Measurements from ENCODE around the gene ZNF488.

The ZNF488 gene

DNA sequence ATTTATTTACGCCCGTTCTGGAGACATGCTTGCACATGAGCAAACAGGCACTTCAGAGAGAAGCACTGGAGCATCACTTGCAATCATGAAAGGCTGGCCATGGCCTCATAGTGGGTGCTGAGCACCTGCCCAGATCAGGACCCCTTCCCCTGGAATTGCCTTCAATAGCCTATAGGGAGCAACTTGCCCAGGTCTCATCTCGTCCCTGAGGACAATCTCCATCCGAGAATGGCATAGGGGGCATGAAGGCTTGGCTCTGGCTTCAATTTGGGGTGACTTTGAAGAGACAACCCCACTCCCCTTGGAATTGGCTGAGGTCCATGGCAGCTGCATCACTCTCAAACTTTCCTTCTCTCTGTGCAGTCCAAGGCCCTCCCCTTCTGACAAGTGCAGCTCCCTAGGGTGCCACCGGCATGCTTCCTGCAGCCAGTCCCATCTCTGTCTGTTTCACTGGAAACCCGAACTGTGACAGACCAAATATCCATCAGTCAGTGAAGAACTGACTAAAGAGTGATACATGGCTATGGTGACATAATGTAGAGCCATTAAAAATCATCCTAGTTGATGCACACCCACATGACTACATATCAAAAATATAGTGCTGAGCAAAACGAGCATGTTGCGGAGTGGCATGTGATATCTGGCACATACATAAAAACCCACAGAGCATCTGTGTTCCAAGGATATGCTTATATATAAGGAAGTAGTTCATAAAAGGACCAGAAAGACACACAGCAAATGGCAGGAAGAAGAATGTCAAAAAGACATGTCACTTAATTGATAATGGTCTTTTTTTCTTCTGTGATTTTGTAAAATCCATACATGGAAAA lies 49.4 kb downstream of the ZNF488 start:
- H3K27ac Mint-ChIP-seq, result no peak overlapping the region
- DNase-seq, result no peak
- H3K9me3 Mint-ChIP-seq, result no peaks in the 10 kb centered on the region
- H3K4me3 Mint-ChIP-seq, result no peak overlapping the region
- no peaks in the 10 kb centered on the region for H3K4me1 Mint-ChIP-seq
- H3K27me3 Mint-ChIP-seq, result peaks cover 15% of the 10 kb centered on the region
- CTCF ChIA-PET, result interaction anchor here (0.8 kb wide), 1 partner anchor 245 kb away, joined by 3 read pairs; no protein-coding TSS in a partner anchor
- no peaks in the 10 kb centered on the region for H3K36me3 Mint-ChIP-seq

DNA sequence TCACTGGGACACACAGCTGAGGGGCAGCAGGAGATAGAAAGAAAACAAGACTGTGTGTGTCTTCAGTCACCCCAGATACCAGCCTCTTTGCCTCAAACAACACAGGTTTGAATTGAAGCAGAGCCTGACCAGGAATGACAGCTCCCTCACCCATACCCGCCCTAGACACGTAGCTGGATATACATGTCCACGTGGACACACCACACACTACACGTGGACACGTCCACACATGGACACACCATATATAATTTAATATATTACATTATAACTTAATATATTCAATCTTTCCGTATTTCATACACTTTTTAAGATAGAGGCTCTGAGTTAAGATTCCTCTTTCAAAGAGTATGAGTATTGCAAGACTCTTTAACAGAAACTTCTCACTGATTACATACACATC lies 50.6 kb downstream of the ZNF488 start:
- Mint-ChIP-seq H3K4me1 (no peaks in the 10 kb centered on the region), H3K27me3 (peaks cover 8% of the 10 kb centered on the region), H3K9me3 (peaks cover 5% of the 10 kb centered on the region), H3K27ac (no peak overlapping the region), H3K4me3 (no peak overlapping the region), H3K36me3 (no peaks in the 10 kb centered on the region)
- DNase-seq, result no peak
- CTCF ChIA-PET, result interaction anchor here (1.5 kb wide), 1 partner anchor 309 kb away, joined by 3 read pairs; no protein-coding TSS in a partner anchor

DNA sequence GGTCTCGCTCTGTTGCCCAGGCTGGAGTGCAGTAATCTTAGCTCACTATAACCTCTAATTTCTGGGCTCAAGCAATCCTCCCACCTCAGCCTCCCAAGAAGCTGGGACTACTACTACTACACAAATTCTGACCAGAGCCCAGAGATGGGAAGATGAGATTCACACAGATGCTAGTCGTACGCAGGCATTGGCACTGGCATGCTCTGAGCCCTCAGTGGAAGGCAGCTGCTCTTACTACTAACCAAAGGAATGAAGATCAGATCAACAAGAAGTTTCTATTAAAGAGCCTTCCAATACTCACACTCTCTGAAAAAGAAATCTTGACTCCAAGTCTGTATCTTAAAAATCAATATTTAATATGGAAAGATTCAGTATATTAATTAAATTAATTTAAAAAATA lies 51.1 kb downstream of the ZNF488 start:
- CTCF ChIA-PET, result interaction anchor here (1.5 kb wide), 1 partner anchor 308 kb away, joined by 3 read pairs; no protein-coding TSS in a partner anchor
- Mint-ChIP-seq H3K27me3 (peaks cover 8% of the 10 kb centered on the region), H3K4me1 (no peaks in the 10 kb centered on the region), H3K27ac (no peak overlapping the region), H3K36me3 (no peaks in the 10 kb centered on the region), H3K4me3 (no peak overlapping the region), H3K9me3 (peaks cover 10% of the 10 kb centered on the region)
- DNase-seq, result no peak

DNA sequence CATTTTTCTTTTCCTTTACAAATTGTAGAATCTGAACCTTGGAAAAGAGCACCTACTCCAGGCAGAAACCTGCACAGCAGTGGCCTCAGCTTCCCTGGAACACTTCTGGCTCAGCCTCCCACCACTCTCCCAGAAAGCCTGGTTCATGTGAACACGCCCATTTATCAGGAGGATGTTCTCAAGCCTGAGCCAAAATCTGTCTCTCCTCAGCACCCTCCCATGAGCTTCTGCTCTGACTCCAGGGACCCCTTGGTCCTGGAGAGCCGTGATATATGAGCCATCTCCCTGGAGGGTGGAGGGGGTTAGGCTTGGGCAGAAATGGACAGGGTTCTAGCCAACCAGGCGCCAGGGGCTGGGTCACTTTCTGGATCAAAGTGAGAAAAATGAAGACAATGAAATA lies 51.7 kb downstream of the ZNF488 start:
- no peak overlapping the region for H3K4me3 Mint-ChIP-seq
- peaks cover 15% of the 10 kb centered on the region for H3K9me3 Mint-ChIP-seq
- no peaks in the 10 kb centered on the region for H3K36me3 Mint-ChIP-seq
- no peaks in the 10 kb centered on the region for H3K4me1 Mint-ChIP-seq
- peaks cover 8% of the 10 kb centered on the region for H3K27me3 Mint-ChIP-seq
- no peak overlapping the region for H3K27ac Mint-ChIP-seq
- no peak for DNase-seq
- CTCF ChIA-PET, result interaction anchor here (1.1 to 1.5 kb wide), 2 partner anchors 9 to 308 kb away, joined by 3 to 4 read pairs; no protein-coding TSS in a partner anchor

DNA sequence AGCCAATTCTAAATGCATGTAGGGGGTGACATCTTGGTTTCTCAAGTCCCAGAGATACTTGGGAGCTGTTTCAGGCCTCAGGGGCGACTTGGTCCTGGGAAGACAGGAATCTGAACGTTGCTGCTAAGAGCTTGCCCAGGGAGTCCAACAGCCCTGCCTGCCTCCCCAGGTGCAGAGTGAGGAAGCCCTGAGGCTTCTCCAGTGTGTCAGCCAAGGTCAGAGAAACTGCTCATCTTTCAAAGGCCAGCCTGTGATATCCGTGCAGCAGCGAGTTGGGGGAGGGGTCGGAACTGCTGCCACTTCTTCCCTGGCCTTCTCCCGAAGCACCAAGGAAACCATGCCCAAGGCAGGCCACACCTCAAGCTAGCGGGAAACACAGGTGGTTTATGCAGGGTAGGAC lies 52.1 kb downstream of the ZNF488 start:
- H3K27me3 Mint-ChIP-seq, result peaks cover 8% of the 10 kb centered on the region

DNA sequence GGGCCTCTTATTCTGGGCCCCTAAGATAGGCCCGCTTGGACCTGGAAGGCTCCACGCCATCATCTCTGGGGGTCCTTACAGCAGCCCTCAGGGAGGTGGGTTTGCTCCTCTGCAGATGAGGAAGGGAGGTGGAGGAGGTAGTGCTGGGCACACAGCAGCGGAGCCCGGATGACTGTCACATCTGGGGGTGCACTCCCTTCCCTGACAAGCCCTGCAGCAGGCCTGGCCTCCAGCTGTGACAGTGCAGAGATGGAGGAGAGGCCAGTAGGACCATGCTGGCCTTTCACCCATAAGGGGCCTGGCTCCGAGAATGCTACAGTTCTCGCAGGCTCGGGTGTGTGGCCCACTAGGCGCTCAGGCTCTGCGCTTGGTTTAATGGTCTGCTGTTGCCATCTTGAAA lies 52.6 kb downstream of the ZNF488 start:
- Mint-ChIP-seq H3K36me3 (no peaks in the 10 kb centered on the region), H3K27ac (no peak overlapping the region), H3K4me3 (no peak overlapping the region), H3K27me3 (peaks cover 8% of the 10 kb centered on the region), H3K9me3 (peaks cover 15% of the 10 kb centered on the region), H3K4me1 (no peaks in the 10 kb centered on the region)
- CTCF ChIA-PET, result interaction anchor here (0.9 to 1.1 kb wide), 2 partner anchors 10 to 307 kb away, joined by 4 read pairs; no protein-coding TSS in a partner anchor
- DNase-seq, result no peak

More for the DNA sequence above, 52.1 kb downstream of the ZNF488 start:
- H3K4me1 Mint-ChIP-seq, result no peaks in the 10 kb centered on the region
- CTCF ChIA-PET, result interaction anchor here (1.1 kb wide), 1 partner anchor 9 kb away, joined by 4 read pairs; no protein-coding TSS in a partner anchor
- H3K9me3 Mint-ChIP-seq, result peaks cover 15% of the 10 kb centered on the region
- DNase-seq, result no peak
- H3K27ac Mint-ChIP-seq, result no peak overlapping the region
- no peaks in the 10 kb centered on the region for H3K36me3 Mint-ChIP-seq
- no peak overlapping the region for H3K4me3 Mint-ChIP-seq

DNA sequence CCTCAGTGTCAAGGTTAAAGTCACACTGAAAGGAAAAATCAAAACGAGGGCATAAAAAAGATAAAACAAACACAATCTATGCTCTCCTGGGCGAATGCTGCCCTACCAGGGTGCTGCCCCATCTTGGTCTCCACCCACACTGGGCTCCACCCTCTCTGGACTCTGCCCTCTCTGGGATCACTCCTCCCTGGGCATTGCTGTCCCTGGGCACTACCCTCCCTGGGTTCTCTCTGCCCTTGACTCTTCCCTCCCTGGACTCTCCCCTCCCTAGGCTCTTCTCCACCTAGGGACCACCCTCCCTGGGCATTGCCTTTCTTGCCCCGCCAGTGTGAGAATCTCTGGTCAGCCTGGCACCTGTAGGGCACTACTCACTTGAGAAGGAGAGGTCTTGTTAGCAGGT lies 53.3 kb downstream of the ZNF488 start:
- H3K27ac Mint-ChIP-seq, result no peak overlapping the region
- H3K9me3 Mint-ChIP-seq, result peaks cover 15% of the 10 kb centered on the region
- H3K4me1 Mint-ChIP-seq, result no peaks in the 10 kb centered on the region
- no peak for DNase-seq
- CTCF ChIA-PET, result interaction anchor here (0.9 kb wide), 1 partner anchor 306 kb away, joined by 4 read pairs; no protein-coding TSS in a partner anchor
- H3K36me3 Mint-ChIP-seq, result no peaks in the 10 kb centered on the region
- H3K27me3 Mint-ChIP-seq, result peaks cover 8% of the 10 kb centered on the region
- H3K4me3 Mint-ChIP-seq, result no peak overlapping the region

DNA sequence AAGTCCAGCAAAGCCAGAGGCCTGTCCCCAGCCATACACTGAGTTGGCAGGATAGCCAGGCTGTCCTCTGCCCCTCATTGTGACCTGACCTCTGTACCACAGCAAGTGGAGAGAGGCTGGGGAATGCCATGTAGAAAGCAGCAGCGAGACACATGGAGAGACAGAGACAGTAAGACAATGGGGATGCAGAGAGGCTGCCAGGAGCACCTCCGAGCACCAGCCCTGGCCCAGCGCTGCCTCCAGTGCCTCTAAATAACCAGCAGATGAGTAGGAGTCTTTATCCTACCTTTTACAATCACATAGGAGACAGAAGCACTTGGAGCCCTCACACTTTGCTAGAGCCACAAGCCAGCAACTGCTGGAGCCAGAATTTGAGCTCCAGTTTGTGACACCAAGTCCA lies 53.7 kb downstream of the ZNF488 start:
- Mint-ChIP-seq H3K27ac (no peak overlapping the region), H3K36me3 (no peaks in the 10 kb centered on the region), H3K27me3 (peaks cover 8% of the 10 kb centered on the region), H3K4me3 (no peak overlapping the region), H3K4me1 (no peaks in the 10 kb centered on the region), H3K9me3 (peaks cover 15% of the 10 kb centered on the region)
- CTCF ChIA-PET, result no interaction called here
- DNase-seq, result no peak

DNA sequence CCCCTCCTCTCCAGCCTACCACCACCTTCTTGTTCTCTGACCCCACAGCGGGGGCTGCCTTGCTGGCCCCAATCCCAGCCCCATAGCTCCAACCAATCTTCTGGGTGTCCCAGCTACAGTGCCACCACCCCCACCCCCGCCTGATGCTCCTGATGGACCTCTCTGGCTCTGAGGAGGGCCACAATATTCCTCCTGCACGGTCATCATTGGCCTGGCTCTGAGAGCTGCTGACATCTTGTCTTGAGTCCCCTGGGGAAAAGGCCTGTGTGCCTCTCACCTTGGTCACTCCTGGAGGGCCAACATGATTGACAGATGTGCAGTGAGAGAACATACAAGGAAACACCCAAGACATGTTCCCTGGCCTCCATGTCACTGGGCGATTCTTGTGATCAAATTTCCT lies 54.2 kb downstream of the ZNF488 start:
- Mint-ChIP-seq H3K4me3 (no peak overlapping the region), H3K9me3 (peaks cover 15% of the 10 kb centered on the region), H3K4me1 (no peaks in the 10 kb centered on the region), H3K27me3 (peaks cover 8% of the 10 kb centered on the region), H3K27ac (no peak overlapping the region), H3K36me3 (no peaks in the 10 kb centered on the region)
- no peak for DNase-seq
- CTCF ChIA-PET, result no interaction called here

DNA sequence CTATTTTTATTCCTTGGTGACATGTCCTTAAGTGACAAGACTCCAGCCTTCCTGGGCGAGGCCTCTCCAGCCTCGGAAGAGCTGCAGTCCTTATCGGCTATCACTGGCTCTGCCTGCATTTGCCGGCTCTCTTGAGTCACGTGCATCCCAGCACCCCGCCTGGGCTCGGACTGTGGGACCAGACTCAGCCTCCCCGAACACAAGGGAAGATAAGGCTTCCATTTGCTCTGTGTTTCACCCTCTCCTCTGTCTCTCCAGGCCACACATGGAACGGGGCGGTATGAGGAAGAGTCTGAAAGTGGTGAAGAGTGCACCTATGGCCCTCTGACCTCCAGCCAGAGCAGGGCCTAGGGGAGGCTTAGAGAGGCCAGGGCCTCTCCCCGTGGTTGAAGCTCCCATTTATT lies 57.2 kb downstream of the ZNF488 start:
- no peak overlapping the region for H3K27ac Mint-ChIP-seq
- H3K36me3 Mint-ChIP-seq, result no peaks in the 10 kb centered on the region
- peaks cover 10% of the 10 kb centered on the region for H3K27me3 Mint-ChIP-seq
- no peak for DNase-seq
- CTCF ChIA-PET, result no interaction called here
- peaks cover 15% of the 10 kb centered on the region for H3K9me3 Mint-ChIP-seq
- H3K4me1 Mint-ChIP-seq, result no peaks in the 10 kb centered on the region
- H3K4me3 Mint-ChIP-seq, result no peak overlapping the region

DNA sequence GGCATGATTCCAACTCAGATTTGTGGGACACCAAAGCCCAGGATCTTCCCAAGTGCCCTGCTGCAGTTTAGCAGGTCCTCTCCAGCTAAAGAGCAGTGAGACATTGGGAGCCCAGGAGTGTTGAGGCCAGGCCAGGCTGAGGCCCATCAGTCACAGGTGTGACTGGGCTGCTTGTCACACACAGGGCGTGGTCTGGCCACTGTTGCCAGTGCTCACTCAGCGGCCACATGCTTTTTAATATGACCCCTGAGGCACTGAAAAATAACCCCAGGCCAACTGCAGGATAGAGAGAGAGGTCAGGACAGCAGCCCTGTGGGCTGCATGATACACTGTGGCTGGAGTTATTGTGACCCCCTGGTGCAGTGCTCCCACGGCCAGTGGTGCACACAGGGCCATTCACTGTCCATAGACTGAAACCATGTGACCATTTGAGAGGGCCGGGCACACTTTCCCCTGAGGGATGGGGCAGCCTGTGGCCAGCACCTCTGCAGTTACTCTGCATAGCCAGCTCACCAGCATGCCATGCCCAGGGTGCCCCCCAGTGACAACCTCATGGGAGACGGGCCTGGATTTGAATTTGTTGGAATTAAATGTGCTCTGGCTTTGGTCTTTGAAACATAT lies 57.7 kb downstream of the ZNF488 start:
- Mint-ChIP-seq H3K36me3 (no peaks in the 10 kb centered on the region), H3K9me3 (peaks cover 15% of the 10 kb centered on the region), H3K4me3 (no peak overlapping the region), H3K27me3 (peaks cover 5% of the 10 kb centered on the region), H3K4me1 (no peaks in the 10 kb centered on the region), H3K27ac (no peak overlapping the region)
- no peak for DNase-seq
- CTCF ChIA-PET, result no interaction called here

DNA sequence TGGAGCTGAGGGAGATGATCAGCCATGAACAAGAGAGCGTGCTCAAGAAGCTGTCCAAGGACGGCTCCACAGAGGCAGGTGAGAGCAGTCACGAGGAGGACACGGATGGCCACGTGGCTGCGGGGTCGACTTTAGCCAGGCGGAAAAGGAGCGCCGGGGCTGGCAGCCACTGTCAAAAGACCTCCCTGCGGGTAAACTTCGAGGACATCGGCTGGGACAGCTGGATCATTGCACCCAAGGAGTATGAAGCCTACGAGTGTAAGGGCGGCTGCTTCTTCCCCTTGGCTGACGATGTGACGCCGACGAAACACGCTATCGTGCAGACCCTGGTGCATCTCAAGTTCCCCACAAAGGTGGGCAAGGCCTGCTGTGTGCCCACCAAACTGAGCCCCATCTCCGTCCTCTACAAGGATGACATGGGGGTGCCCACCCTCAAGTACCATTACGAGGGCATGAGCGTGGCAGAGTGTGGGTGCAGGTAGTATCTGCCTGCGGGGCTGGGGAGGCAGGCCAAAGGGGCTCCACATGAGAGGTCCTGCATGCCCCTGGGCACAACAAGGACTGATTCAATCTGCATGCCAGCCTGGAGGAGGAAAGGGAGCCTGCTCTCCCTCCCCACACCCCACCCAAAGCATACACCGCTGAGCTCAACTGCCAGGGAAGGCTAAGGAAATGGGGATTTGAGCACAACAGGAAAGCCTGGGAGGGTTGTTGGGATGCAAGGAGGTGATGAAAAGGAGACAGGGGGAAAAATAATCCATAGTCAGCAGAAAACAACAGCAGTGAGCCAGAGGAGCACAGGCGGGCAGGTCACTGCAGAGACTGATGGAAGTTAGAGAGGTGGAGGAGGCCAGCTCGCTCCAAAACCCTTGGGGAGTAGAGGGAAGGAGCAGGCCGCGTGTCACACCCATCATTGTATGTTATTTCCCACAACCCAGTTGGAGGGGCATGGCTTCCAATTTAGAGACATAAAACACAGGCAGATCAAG lies 58.5 kb downstream of the ZNF488 start:
- peaks cover 3% of the 10 kb centered on the region for H3K27me3 Mint-ChIP-seq
- CTCF ChIA-PET, result no interaction called here
- H3K4me1 Mint-ChIP-seq, result no peaks in the 10 kb centered on the region
- no peak overlapping the region for H3K27ac Mint-ChIP-seq
- no peak overlapping the region for H3K4me3 Mint-ChIP-seq
- no peak for DNase-seq
- peaks cover 15% of the 10 kb centered on the region for H3K9me3 Mint-ChIP-seq
- no peaks in the 10 kb centered on the region for H3K36me3 Mint-ChIP-seq

DNA sequence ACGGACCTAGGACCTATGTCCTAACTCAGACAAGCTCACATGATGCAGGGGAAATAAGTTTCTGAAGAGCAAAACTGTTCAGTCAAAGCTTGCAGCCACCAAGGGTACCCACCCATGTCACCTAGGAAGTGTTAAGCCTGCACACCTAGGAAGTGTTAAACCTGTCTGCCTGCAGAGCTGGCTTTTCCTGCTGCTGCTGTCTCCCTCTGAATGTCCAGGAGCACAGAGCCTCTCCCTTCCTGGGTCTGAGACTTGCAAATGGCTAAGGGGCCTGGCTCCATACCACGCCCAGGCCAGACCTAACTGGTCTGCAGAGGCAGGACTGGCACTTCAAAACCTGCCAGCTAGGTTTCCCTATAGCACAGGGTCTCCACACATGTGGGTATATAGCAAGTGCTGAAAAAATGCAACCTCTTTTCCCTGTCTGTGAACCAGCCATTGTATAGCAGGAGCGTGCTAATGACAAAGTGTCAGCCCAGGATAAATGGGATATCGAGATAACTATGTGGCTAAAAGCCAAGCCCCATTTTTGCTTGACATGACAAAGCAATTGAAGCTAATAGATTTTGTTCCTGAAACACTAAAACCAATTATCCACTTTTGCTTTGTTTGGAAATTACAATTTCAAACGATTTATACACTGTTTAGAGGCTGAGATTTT lies 60.3 kb downstream of the ZNF488 start:
- Mint-ChIP-seq H3K4me3 (no peak overlapping the region), H3K9me3 (peaks cover 12% of the 10 kb centered on the region), H3K27me3 (peaks cover 3% of the 10 kb centered on the region), H3K36me3 (no peaks in the 10 kb centered on the region), H3K4me1 (no peaks in the 10 kb centered on the region), H3K27ac (no peak overlapping the region)
- CTCF ChIA-PET, result interaction anchor here (0.9 to 1.9 kb wide), 4 partner anchors 10 to 299 kb away, joined by 3 to 10 read pairs (median 4); no protein-coding TSS in a partner anchor
- no peak for DNase-seq

Data from activated naive CD4-positive, alpha-beta T cell treated with anti-CD3 and anti-CD28 coated beads, Interleukin-2, amount 10 ng/mL, durations not matched to agents 7 days and 5 days (primary cell).